ENCODE measurements around the gene PNN. TPM values are rescaled to one million over a fixed set of nuclear protein-coding genes. Genes with fewer than 3 reads are reported as not detected.

Gene PNN
- total RNA-seq (2012; rRNA removed) (14.9 and 23.6 TPM in 2 replicates), polyA plus RNA-seq (2012; rRNA removed) (20.6 and 28.8 TPM in 2 replicates), Bru-seq, nascent RNA (percentile 98 among the genes with signal in this experiment), BruChase-seq, experiment 1, labeled RNA remaining after a 6-hour chase (percentile 98 among the genes with signal in this experiment), BruChase-seq, experiment 2, labeled RNA remaining after a 2-hour chase (percentile 99 among the genes with signal in this experiment)
- 5.7 and 13.3 TPM in 2 replicates for polyA plus RNA-seq (2012; cell fraction: cytosol; rRNA removed)
- 68.5 and 247 TPM in 2 replicates for polyA plus RNA-seq (2012; cell fraction: nucleus; rRNA removed; ENCODE audit: low replicate concordance)
- long read RNA-seq, transcript PNN-201 (9 exons, 3,576 nt): major isoform, 30 of 41 reads
- long read RNA-seq, partial matches to known transcripts: 5 of 41 reads
- long read RNA-seq, other reads (novel, unspliced or antisense): 6 of 41 reads

- ATAC-seq (ENCODE audit: low read depth) (peak; percentile 93), DNase-seq (peak; percentile 100)
- peak within 1 kb of the TSS; percentile 94 for H4K5ac ChIP-seq (ENCODE audit: low read depth, low read length)
- no peaks in the 10 kb centered on the region; the same call in 1 of the 2 replicates for H3K4me1 ChIP-seq (ENCODE audit: control insufficient read depth, insufficient read depth, low read length)
- WGBS, 2 experiments (ENCODE audit: extremely low coverage in 2 of 2, insufficient read length in 1 of 2): 0% methylated on average over 29 of the region's 56 CpGs; no CpG with 5 or more reads in 1 of the 2 experiments
- H2AFZ ChIP-seq (replicated peaks; ENCODE audit: low read length, poor library complexity): peak within 1 kb of the TSS; percentile 91
- H2BK5ac ChIP-seq (ENCODE audit: low read depth, low read length, poor library complexity, severe bottlenecking): peak within 1 kb of the TSS; percentile 86
- peak within 1 kb of the TSS; percentile 88 for H2AK9ac ChIP-seq (replicated peaks; ENCODE audit: low read depth, low read length, poor library complexity)
- H3K27me3 ChIP-seq (ENCODE audit: control insufficient read depth, insufficient read depth, low read length): no peaks in the 10 kb centered on the region
- H3K79me1 ChIP-seq (ENCODE audit: low read depth in 1 of 2, low read length in 2 of 2): peaks cover 17 to 39% of the 10 kb centered on the region in 2 experiments
- H4K8ac ChIP-seq (ENCODE audit: low read depth in 2 of 2, low read length in 2 of 2): peak within 1 kb of the TSS; percentile 83 to 92
- peak within 1 kb of the TSS; percentile 96 for H3K27ac ChIP-seq (ENCODE audit: insufficient read depth, low read length)
- H3K14ac ChIP-seq (replicated peaks; ENCODE audit: low read depth, low read length): peak within 1 kb of the TSS; percentile 97
- peak within 1 kb of the TSS; percentile 99 for H3K9ac ChIP-seq (ENCODE audit: low read depth, low read length)
- peak within 1 kb of the TSS; percentile 80 for H2AK5ac ChIP-seq (ENCODE audit: low read depth, low read length)
- peak within 1 kb of the TSS; percentile 88 for H3K56ac ChIP-seq (ENCODE audit: extremely low read depth, insufficient read depth, low read length)
- H3K4me3 ChIP-seq (ENCODE audit: insufficient read depth, low read depth, low read length): peak within 1 kb of the TSS; percentile 81
- H3K4me2 ChIP-seq (ENCODE audit: low read depth, low read length): peak within 1 kb of the TSS; percentile 98
- peaks cover 19% of the 10 kb centered on the region for H3K36me3 ChIP-seq (ENCODE audit: control insufficient read depth, insufficient read depth, low read length)
- dilution Hi-C loops (cut with HindIII; ENCODE audit: low sequenced_read_pairs, unreplicated experiment): no loop called here
- H3K23ac ChIP-seq (ENCODE audit: low read depth, low read length): peak within 1 kb of the TSS; percentile 81
- peak within 1 kb of the TSS; percentile 65 for H4K91ac ChIP-seq (ENCODE audit: insufficient read depth, low read depth, low read length)
- H3K4ac ChIP-seq (ENCODE audit: low read depth, low read length): peak within 1 kb of the TSS; percentile 95
- in situ Hi-C loops (cut with MboI; ENCODE audit: low sequenced_read_pairs): no loop called here
- no TSS peak for BruUV-seq (replicated peaks)
- peak within 1 kb of the TSS; percentile 82 for H3K18ac ChIP-seq (ENCODE audit: low read depth, low read length)
- H3K9me1 ChIP-seq (ENCODE audit: insufficient read depth, low read length): no peaks in the 10 kb centered on the region
- H2BK15ac ChIP-seq (ENCODE audit: low read depth, low read length): no peak within 1 kb of the TSS; the same call in 2 of the 3 replicates
- ChIA-PET CTCF (no interaction called here), POLR2A (ENCODE audit: unreplicated experiment) (interaction anchor here (0.6 kb wide), 1 partner anchor 128 kb away, joined by 4 read pairs; no protein-coding TSS in a partner anchor)
- peak within 1 kb of the TSS; percentile 29; the same call in 1 of the 2 replicates for H2BK120ac ChIP-seq (ENCODE audit: low read depth, low read length)
- intact Hi-C loops (cut with micrococcal nuclease): loop anchor here (2.0 to 5.0 kb wide), 3 partner anchors 58 to 257 kb away; partner anchors contain the start of genes FBXO33 and MIA2
- H2BK20ac ChIP-seq (ENCODE audit: low read depth, low read length): no peak within 1 kb of the TSS
- H4K20me1 ChIP-seq (ENCODE audit: insufficient read depth, low read length): peaks cover 16% of the 10 kb centered on the region
- no peaks in the 10 kb centered on the region for H3K9me3 ChIP-seq (ENCODE audit: control insufficient read depth, insufficient read depth, low read length)
- TF ChIP-seq, protein P1, sequence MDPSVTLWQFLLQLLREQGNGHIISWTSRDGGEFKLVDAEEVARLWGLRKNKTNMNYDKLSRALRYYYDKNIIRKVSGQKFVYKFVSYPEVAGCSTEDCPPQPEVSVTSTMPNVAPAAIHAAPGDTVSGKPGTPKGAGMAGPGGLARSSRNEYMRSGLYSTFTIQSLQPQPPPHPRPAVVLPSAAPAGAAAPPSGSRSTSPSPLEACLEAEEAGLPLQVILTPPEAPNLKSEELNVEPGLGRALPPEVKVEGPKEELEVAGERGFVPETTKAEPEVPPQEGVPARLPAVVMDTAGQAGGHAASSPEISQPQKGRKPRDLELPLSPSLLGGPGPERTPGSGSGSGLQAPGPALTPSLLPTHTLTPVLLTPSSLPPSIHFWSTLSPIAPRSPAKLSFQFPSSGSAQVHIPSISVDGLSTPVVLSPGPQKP (IDR thresholded peaks at IDR 0.05; ENCODE audit: borderline replicate concordance, low read depth, low read length): peak; percentile 84; the same call in 1 of the 2 replicates
- TF ChIP-seq BHLHE40 (IDR thresholded peaks at IDR 0.05; ENCODE audit: low read depth, low read length) (peak; percentile 99), FOS (IDR thresholded peaks at IDR 0.05; ENCODE audit: low read depth, low read length) (peak; percentile 54; the same call in 1 of the 2 replicates), RCOR1 (IDR thresholded peaks at IDR 0.05; ENCODE audit: insufficient replicate concordance, low read length) (no peak), CHD1 (IDR thresholded peaks at IDR 0.05; ENCODE audit: low read depth, low read length) (no peak; the same call in 1 of the 2 replicates), NFE2L2 (IDR thresholded peaks at IDR 0.05; ENCODE audit: low read depth, low read length) (no peak), MAZ (IDR thresholded peaks at IDR 0.05; ENCODE audit: borderline replicate concordance, low read depth, low read length) (peak; percentile 45; the same call in 1 of the 2 replicates), RAD21 (IDR thresholded peaks at IDR 0.05; ENCODE audit: low read length) (no peak), POLR2A (IDR thresholded peaks at IDR 0.05; ENCODE audit: low read depth, low read length) (peak; percentile 97), MAFK (IDR thresholded peaks at IDR 0.05; ENCODE audit: low read depth, low read length) (no peak), SMC3 (IDR thresholded peaks at IDR 0.05; ENCODE audit: low read depth, low read length) (no peak), RFX5 (IDR thresholded peaks at IDR 0.05; ENCODE audit: low read depth, low read length) (no peak), CEBPB (IDR thresholded peaks at IDR 0.05; ENCODE audit: low read depth, low read length) (peak; percentile 99)
- TF ChIP-seq, protein P2, sequence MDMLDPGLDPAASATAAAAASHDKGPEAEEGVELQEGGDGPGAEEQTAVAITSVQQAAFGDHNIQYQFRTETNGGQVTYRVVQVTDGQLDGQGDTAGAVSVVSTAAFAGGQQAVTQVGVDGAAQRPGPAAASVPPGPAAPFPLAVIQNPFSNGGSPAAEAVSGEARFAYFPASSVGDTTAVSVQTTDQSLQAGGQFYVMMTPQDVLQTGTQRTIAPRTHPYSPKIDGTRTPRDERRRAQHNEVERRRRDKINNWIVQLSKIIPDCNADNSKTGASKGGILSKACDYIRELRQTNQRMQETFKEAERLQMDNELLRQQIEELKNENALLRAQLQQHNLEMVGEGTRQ (IDR thresholded peaks at IDR 0.05; ENCODE audit: low read depth, low read length): no peak; the same call in 1 of the 2 replicates
Measured at GRCh38 chr14:39174560-39175444, at the start of gene PNN. PNN (plus strand) TSS chr14:39175254; CDS start chr14:39175280, 26 bp downstream.
